Neuronal stem cell (in vitro differentiated cells): ENCODE data around the gene DGAT2.

Source experiments
- DNase-seq: peaks from one replicate; pipeline ENCODE4 v3.0.0-alpha.2; 2013; ENCODE audit warnings: low spot score
- H2AFZ ChIP-seq: one replicate; pipeline ENCODE4 v1.6.1; 2013; ENCODE audit warnings: mild to moderate bottlenecking, low read length, inconsistent platforms
- H2AK5ac ChIP-seq: 2 replicates; pipeline ENCODE4 v1.6.1; 2013; ENCODE audit warnings: low read depth, mild to moderate bottlenecking, inconsistent platforms, low read length, moderate library complexity, mixed read lengths
- H2BK120ac ChIP-seq: 2 replicates; pipeline ENCODE4 v1.6.1; 2013; ENCODE audit warnings: low read depth, mild to moderate bottlenecking, inconsistent platforms, low read length, moderate library complexity, mixed read lengths
- H2BK12ac ChIP-seq: one replicate; pipeline ENCODE4 v1.6.1; 2013; ENCODE audit warnings: low read length, inconsistent platforms
- H2BK15ac ChIP-seq: 2 replicates; pipeline ENCODE4 v1.6.1; 2013; ENCODE audit warnings: mild to moderate bottlenecking, low read length, inconsistent platforms, mixed read lengths
- H2BK5ac ChIP-seq: one replicate; pipeline ENCODE4 v1.6.1; 2013; ENCODE audit warnings: inconsistent platforms, mild to moderate bottlenecking, low read length, moderate library complexity
- H3K14ac ChIP-seq: one replicate; pipeline ENCODE4 v1.6.1; 2013; ENCODE audit warnings: low read length, inconsistent platforms
- H3K18ac ChIP-seq: 2 replicates; pipeline ENCODE4 v1.6.1; 2013; ENCODE audit warnings: low read length, inconsistent platforms
- H3K23ac ChIP-seq: 2 replicates; pipeline ENCODE4 v1.6.1; 2013; ENCODE audit warnings: low read depth, mild to moderate bottlenecking, mixed read lengths, low read length, inconsistent platforms; ENCODE audit not compliant: poor library complexity
- H3K27ac ChIP-seq: replicated peaks from 3 replicates; pipeline ENCODE4 v1.5.1; 2013; ENCODE audit warnings: low read length, inconsistent platforms
- H3K27me3 ChIP-seq, 3 experiments: 2 replicates each; pipeline ENCODE4 v1.6.1; 2013; ENCODE audit warnings: low read length in 3 of 3, mild to moderate bottlenecking in 2 of 3, inconsistent platforms in 1 of 3, low read depth in 1 of 3, mixed read lengths in 1 of 3, moderate library complexity in 1 of 3; ENCODE audit not compliant: control insufficient read depth in 3 of 3, insufficient read depth in 3 of 3
- H3K36me3 ChIP-seq, 2 donors: replicated peaks in 1 of 2; 2 replicates each; pipeline ENCODE4 v1.6.1; 2013; ENCODE audit warnings: low read length in 2 of 2; ENCODE audit not compliant: control insufficient read depth in 2 of 2, insufficient read depth in 2 of 2
- H3K4ac ChIP-seq: 2 replicates; pipeline ENCODE4 v1.6.1; 2013; ENCODE audit warnings: inconsistent platforms, mild to moderate bottlenecking, low read length, moderate library complexity
- H3K4me1 ChIP-seq, 2 donors: 1 replicate in 1 of 2; 2 replicates in 1 of 2; pipeline ENCODE4 v1.6.1; 2013; ENCODE audit warnings: low read length in 2 of 2, low read depth in 1 of 2; ENCODE audit not compliant: control insufficient read depth in 2 of 2, insufficient read depth in 1 of 2
- H3K4me2 ChIP-seq: one replicate; pipeline ENCODE4 v1.6.1; 2013; ENCODE audit warnings: mild to moderate bottlenecking, low read length, inconsistent platforms; ENCODE audit not compliant: insufficient read depth, poor library complexity, severe bottlenecking
- H3K4me3 ChIP-seq, 2 donors: 2 replicates each; pipeline ENCODE4 v1.5.1; 2013; ENCODE audit warnings: low read length in 2 of 2, mild to moderate bottlenecking in 2 of 2, inconsistent platforms in 1 of 2, moderate library complexity in 1 of 2
- H3K79me1 ChIP-seq: one replicate; pipeline ENCODE4 v1.6.1; 2013; ENCODE audit warnings: low read depth, mild to moderate bottlenecking, inconsistent platforms, low read length, moderate library complexity
- H3K9ac ChIP-seq: one replicate; pipeline ENCODE4 v1.6.1; 2013; ENCODE audit warnings: mild to moderate bottlenecking, low read depth, low read length, inconsistent platforms; ENCODE audit not compliant: poor library complexity
- H3K9me3 ChIP-seq, 2 donors: replicated peaks in 1 of 2; 2 replicates each; pipeline versions ENCODE3 to v1.6.1; 2013; ENCODE audit warnings: low read length in 2 of 2, mild to moderate bottlenecking in 2 of 2, inconsistent platforms in 1 of 2, low read depth in 1 of 2, mixed read lengths in 1 of 2, moderate library complexity in 1 of 2; ENCODE audit not compliant: control insufficient read depth in 2 of 2, insufficient read depth in 1 of 2
- H4K8ac ChIP-seq: one replicate; pipeline ENCODE4 v1.6.1; 2013; ENCODE audit warnings: low read depth, mild to moderate bottlenecking, inconsistent platforms, low read length, moderate library complexity
- H4K91ac ChIP-seq: one replicate; pipeline ENCODE4 v1.6.1; 2013; ENCODE audit warnings: low read length, low read depth, mild to moderate bottlenecking, inconsistent platforms; ENCODE audit not compliant: poor library complexity
- WGBS, 2 donors: extraction: QIAGEN DNeasy Blood & Tissue Kit; methylation state at CpG; one replicate each; pipeline ENCODE4 v1.1.7; 2013; ENCODE audit warnings: missing lambda C conversion rate in 2 of 2, mixed read lengths in 1 of 2; ENCODE audit not compliant: insufficient read length in 2 of 2, insufficient replicate concordance in 1 of 2; ENCODE audit errors: extremely low coverage in 2 of 2; 5-methylcytosine and 5-hydroxymethylcytosine counted together

The DGAT2 gene

GRCh38 chr11:75783416-75784084 is 15.0 kb downstream of the DGAT2 start:
- no peak for DNase-seq
- H3K4me1 ChIP-seq: no peaks in the 10 kb centered on the region
- no peak overlapping the region for H3K27ac ChIP-seq
- H2BK15ac ChIP-seq: no peak overlapping the region
- no peak overlapping the region for H3K9ac ChIP-seq
- H3K23ac ChIP-seq: no peak overlapping the region
- no peaks in the 10 kb centered on the region for H3K79me1 ChIP-seq
- H4K8ac ChIP-seq: no peak overlapping the region
- H3K4ac ChIP-seq: no peak overlapping the region
- H2BK5ac ChIP-seq: no peak overlapping the region
- H2BK12ac ChIP-seq: no peak overlapping the region
- no peak overlapping the region for H4K91ac ChIP-seq
- no CpG with 5 or more reads among the region's 4 CpGs for WGBS, 2 donors
- H2AFZ ChIP-seq: no peak overlapping the region
- no peak overlapping the region for H3K14ac ChIP-seq
- no peak overlapping the region for H3K4me2 ChIP-seq
- H3K27me3 ChIP-seq: peaks cover 0 to 52% (median 0%) of the 10 kb centered on the region in 3 experiments
- H2BK120ac ChIP-seq: no peak overlapping the region
- H3K4me3 ChIP-seq: no peak overlapping the region
- H3K9me3 ChIP-seq: no peaks in the 10 kb centered on the region
- H3K18ac ChIP-seq: no peak overlapping the region
- no peaks in the 10 kb centered on the region for H3K36me3 ChIP-seq
- no peak overlapping the region for H2AK5ac ChIP-seq

- H4K8ac ChIP-seq: no peak overlapping the region
- H3K4me3 ChIP-seq: no peak overlapping the region
- H3K4me1 ChIP-seq: no peaks in the 10 kb centered on the region
- H2AFZ ChIP-seq: no peak overlapping the region
- H3K36me3 ChIP-seq: no peaks in the 10 kb centered on the region
- H2BK5ac ChIP-seq: no peak overlapping the region
- no peak overlapping the region for H2AK5ac ChIP-seq
- no peak overlapping the region for H3K4ac ChIP-seq
- no peak overlapping the region for H2BK12ac ChIP-seq
- no peak overlapping the region for H3K27ac ChIP-seq
- H4K91ac ChIP-seq: no peak overlapping the region
- no peak overlapping the region for H3K14ac ChIP-seq
- WGBS, 2 donors: no CpG with 5 or more reads among the region's 2 CpGs
- no peak for DNase-seq
- H3K79me1 ChIP-seq: no peaks in the 10 kb centered on the region
- H3K9me3 ChIP-seq: no peaks in the 10 kb centered on the region
- H2BK120ac ChIP-seq: no peak overlapping the region
- H3K4me2 ChIP-seq: no peak overlapping the region
- H3K27me3 ChIP-seq: peaks cover 0 to 49% (median 0%) of the 10 kb centered on the region in 3 experiments
- H3K23ac ChIP-seq: no peak overlapping the region
- no peak overlapping the region for H3K9ac ChIP-seq
- H3K18ac ChIP-seq: no peak overlapping the region
- no peak overlapping the region for H2BK15ac ChIP-seq
Measured at GRCh38 chr11:75784085-75784478, 15.5 kb downstream of the DGAT2 start.

- no peak overlapping the region for H4K8ac ChIP-seq
- WGBS, 2 donors: no CpG with 5 or more reads among the region's 1 CpG
- no peak overlapping the region for H3K14ac ChIP-seq
- no peak overlapping the region for H3K23ac ChIP-seq
- H3K4ac ChIP-seq: no peak overlapping the region
- H2BK12ac ChIP-seq: peak overlapping the region; percentile 14
- H3K4me2 ChIP-seq: no peak overlapping the region
- H4K91ac ChIP-seq: no peak overlapping the region
- no peak overlapping the region for H2BK120ac ChIP-seq
- H2AK5ac ChIP-seq: no peak overlapping the region
- H3K27ac ChIP-seq: no peak overlapping the region
- no peaks in the 10 kb centered on the region for H3K4me1 ChIP-seq
- H2AFZ ChIP-seq: no peak overlapping the region
- H3K4me3 ChIP-seq: no peak overlapping the region
- no peaks in the 10 kb centered on the region for H3K9me3 ChIP-seq
- H2BK5ac ChIP-seq: no peak overlapping the region
- no peak for DNase-seq
- no peak overlapping the region for H2BK15ac ChIP-seq
- H3K18ac ChIP-seq: no peak overlapping the region
- H3K79me1 ChIP-seq: no peaks in the 10 kb centered on the region
- no peak overlapping the region for H3K9ac ChIP-seq
- H3K27me3 ChIP-seq: peaks cover 0 to 46% (median 0%) of the 10 kb centered on the region in 3 experiments
- H3K36me3 ChIP-seq: no peaks in the 10 kb centered on the region
Measured at GRCh38 chr11:75784506-75784905, 15.9 kb downstream of the DGAT2 start.

GRCh38 chr11:75785187-75785586 is 16.6 kb downstream of the DGAT2 start:
- H3K9me3 ChIP-seq: no peaks in the 10 kb centered on the region
- H2BK120ac ChIP-seq: no peak overlapping the region
- no peak overlapping the region for H3K27ac ChIP-seq
- no peak overlapping the region for H3K18ac ChIP-seq
- H3K4me1 ChIP-seq: no peaks in the 10 kb centered on the region
- no peak overlapping the region for H3K4ac ChIP-seq
- H4K8ac ChIP-seq: no peak overlapping the region
- no peak for DNase-seq
- H2BK5ac ChIP-seq: no peak overlapping the region
- WGBS, 2 donors: no CpG with 5 or more reads among the region's 4 CpGs
- no peak overlapping the region for H2AK5ac ChIP-seq
- H3K14ac ChIP-seq: no peak overlapping the region
- H2AFZ ChIP-seq: no peak overlapping the region
- no peak overlapping the region for H3K23ac ChIP-seq
- no peak overlapping the region for H3K9ac ChIP-seq
- H3K4me3 ChIP-seq: no peak overlapping the region
- no peak overlapping the region for H2BK12ac ChIP-seq
- no peaks in the 10 kb centered on the region for H3K79me1 ChIP-seq
- no peak overlapping the region for H3K4me2 ChIP-seq
- peaks cover 0 to 39% (median 0%) of the 10 kb centered on the region in 3 experiments for H3K27me3 ChIP-seq
- H3K36me3 ChIP-seq: no peaks in the 10 kb centered on the region
- H4K91ac ChIP-seq: no peak overlapping the region
- H2BK15ac ChIP-seq: no peak overlapping the region
